Middle frontal gyrus (tissue), 1 donor: ENCODE results near the gene KCNG1.
"Not testable (repeated sequence)": the region's sequence is repeated elsewhere in the genome, so short reads cannot be mapped to it uniquely, and the experiment has no call there.

ENCODE experiments used
- DNase-seq: peaks from one replicate; pipeline ENCODE4 v3.0.0-alpha.2; 2015; ENCODE audit warnings: low spot score; ENCODE audit errors: extremely low spot score

The KCNG1 gene, protein sequence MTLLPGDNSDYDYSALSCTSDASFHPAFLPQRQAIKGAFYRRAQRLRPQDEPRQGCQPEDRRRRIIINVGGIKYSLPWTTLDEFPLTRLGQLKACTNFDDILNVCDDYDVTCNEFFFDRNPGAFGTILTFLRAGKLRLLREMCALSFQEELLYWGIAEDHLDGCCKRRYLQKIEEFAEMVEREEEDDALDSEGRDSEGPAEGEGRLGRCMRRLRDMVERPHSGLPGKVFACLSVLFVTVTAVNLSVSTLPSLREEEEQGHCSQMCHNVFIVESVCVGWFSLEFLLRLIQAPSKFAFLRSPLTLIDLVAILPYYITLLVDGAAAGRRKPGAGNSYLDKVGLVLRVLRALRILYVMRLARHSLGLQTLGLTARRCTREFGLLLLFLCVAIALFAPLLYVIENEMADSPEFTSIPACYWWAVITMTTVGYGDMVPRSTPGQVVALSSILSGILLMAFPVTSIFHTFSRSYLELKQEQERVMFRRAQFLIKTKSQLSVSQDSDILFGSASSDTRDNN

DNA sequence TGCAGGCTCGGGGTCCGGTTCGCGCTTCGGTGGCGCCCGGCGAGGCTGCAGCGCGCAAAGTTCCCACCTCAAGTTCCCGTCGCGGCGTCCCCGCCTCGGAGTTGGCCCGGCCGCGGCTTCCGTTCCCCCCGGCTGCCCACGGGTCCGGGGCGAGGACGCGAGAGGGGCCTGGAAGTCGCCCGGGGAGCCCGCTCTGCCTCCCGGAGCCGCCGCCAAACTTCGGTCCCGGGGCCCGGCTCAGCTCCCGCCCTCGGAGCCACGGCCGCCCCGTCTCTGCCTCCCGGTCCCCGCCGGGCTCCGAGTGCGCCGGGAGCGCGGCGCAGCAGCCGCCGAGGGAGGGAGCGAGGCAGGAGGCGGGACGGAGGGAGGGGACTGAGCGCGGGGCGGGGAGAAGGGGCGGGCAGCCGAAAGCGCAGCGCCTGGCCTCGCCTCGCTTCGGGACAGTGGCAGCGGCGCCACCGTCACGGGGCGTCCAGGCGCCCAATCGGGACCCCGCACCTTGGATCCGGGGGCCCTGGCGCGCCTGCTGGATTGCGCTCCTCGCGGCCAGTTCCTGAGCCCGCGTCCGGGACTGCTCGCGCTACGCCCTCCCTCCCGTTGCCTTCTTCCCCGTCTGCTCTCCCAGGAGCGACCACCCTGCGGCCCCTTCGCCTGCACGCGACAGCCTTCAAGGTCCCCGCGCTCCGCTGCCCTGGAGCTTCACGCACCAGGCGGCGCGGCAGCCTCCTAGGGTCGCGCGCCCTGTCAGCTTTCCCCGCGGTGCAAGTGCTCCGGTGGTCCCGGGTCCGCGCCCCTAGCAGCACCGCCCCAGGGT, at the start of gene KCNG1:
Gene KCNG1 (minus strand): TSS at position 305 of the 814 bp plus-strand sequence. CDS start 12,769 bp downstream, outside the sequence.
- DNase-seq, result peak; percentile 36

DNA sequence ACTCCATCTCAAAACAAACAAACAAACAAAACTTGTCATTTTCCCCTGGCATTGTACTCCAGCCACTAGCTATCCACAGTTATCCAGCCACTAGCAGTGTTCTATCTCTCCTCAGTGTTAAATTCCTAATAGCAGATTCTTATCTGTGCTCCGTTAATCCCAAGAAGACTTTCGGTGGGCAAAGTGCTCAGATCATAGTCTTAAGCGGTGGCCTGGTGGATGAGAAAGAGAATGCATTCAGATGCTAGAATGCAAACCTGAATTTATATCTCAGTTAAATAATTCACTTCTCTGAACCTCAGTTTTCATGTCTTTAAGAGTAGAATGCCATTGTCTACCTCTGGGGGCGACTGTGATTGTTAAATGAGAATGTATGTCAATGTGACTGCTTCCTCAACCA, 47.7 kb upstream of the KCNG1 start:
- no peak for DNase-seq

DNA sequence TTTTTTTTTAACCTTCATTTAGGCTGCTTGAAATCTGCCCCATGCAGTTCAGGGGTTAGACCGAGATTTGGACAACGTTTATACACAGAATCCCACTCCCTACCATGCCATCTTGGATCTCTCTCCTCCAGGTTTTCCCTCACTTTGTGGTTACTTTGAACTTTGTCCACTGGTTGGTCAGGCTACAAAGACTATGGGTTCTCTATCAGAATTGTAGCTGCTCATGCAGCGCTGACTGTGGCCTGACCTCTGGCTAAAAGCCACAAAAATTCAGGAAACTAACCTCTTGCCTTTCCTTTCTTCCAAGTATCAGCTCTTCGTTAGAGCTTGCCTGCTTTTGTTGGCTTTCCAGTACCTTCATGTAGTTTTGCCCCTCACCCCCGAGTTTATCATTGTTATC, 44.9 kb upstream of the KCNG1 start:
- no peak for DNase-seq

DNA sequence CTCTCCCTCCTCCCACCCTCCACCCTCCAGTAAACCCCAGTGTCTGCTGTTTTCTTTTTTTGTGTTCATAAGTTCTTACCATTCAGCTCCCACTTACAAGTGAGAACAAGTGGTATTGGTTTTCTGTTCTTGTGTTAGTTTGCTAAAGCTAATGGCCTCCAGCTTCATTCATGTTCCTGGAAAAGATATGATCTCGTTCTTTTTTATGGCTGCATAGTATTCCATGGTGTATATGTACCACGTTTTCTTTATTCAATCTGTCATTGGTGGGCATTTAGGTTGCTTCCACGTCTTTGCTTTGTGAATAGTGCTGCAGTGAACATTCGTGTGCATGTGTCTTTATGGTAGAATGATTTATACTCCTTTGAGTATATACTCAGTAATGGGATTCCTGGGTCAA, 42.7 kb upstream of the KCNG1 start:
- DNase-seq, result no peak

DNA sequence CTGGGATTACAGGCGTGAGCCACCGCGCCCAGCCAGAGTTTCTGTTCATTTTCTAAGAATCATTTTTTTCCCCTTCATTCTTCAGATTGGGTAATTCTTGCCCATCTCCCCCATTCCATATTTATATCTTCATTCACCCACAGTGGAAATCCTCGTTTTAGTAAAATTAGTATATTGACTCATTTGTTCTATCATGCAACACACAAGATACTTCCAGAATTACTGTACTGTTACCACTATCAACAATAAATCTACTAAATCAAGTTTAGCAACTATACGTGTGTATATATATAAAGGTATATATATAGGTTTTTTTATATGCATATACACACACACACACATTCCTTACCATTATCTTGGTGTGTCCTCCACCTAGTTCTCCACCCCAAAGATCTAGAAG, 41.2 kb upstream of the KCNG1 start:
- no peak for DNase-seq

GRCh38 chr20:51062065-51062464, 39.2 kb upstream of the KCNG1 start:
- no peak for DNase-seq

DNA sequence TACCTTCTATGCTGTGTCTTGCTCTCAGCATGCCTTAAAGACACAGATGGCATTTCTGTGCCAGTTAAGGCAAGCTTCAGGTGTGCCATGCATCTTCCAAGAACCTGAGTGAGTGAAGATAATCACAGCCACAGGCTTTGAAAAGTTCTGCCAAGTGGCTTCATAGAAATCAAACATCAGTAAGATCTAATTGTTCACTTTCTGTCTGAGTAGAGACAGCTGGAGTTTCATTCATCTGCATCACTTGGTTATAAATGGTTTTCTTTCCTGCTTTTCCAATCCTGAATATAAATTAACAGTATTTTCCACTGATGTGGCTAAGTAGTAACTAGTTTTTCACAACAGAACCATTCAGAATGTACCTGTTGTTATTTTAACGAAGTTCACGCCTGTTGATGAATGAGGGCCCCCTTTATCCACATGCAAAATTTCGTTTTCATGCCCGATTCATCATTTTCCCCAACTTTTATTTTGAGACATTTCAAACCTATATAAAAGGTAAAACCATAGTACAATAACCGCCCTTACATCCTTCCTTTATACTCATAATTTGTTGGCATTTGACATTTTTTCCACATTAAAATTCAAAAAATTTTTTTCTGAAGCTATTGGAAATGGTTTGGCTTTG, 38.6 kb upstream of the KCNG1 start:
- DNase-seq, result no peak

GRCh38 chr20:51060301-51060700, 37.4 kb upstream of the KCNG1 start:
- DNase-seq, result no peak

DNA sequence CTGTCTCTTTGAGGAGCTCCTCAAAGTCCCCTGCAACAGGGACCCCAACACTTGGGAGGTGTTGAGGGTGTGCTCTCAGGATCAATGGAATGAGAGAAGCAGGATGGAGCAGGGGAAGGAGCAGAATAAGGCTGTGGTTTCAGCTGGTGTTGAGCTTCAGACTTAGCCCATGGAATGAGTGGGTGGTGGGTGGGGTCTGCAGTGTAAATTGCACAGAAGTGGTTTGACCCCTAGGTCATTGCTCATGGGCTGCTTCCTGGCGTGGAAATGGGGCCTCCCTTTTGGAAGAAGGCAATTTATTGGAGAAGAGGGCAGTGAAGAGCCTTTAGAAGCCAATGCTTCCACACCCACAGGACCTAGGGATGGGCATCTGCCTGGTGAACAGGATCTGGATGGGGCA, 37.0 kb upstream of the KCNG1 start:
- DNase-seq, result no peak

- no peak for DNase-seq
Observed at GRCh38 chr20:51058017-51058416, 35.1 kb upstream of the KCNG1 start.

DNA sequence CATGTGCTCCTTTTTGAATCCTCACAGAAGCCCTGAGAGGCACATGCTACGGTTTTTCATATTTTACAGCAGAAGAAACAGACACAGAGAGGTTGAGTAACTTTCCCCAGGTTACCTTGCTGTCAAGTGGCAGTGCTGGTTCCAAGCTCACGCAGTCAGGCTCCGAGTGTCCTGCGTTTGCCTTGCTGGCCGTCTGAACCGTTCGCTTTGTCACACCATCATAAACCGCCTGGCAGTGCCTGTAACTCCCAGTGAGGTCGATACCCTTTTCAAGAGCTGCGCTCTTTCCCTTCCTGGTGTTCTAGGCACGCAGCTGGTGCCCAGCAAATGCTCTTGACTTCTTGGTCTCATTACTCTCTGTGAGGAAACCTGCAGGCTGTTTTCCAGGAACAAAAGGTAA, 31.3 kb upstream of the KCNG1 start:
- no peak for DNase-seq

GRCh38 chr20:51050531-51051075, 27.7 kb upstream of the KCNG1 start:
- DNase-seq, result no peak

GRCh38 chr20:51046021-51046985, 23.4 kb upstream of the KCNG1 start:
- no peak for DNase-seq

- not testable (repeated sequence) for DNase-seq
Observed at GRCh38 chr20:51045492-51045891, 22.6 kb upstream of the KCNG1 start.

DNA sequence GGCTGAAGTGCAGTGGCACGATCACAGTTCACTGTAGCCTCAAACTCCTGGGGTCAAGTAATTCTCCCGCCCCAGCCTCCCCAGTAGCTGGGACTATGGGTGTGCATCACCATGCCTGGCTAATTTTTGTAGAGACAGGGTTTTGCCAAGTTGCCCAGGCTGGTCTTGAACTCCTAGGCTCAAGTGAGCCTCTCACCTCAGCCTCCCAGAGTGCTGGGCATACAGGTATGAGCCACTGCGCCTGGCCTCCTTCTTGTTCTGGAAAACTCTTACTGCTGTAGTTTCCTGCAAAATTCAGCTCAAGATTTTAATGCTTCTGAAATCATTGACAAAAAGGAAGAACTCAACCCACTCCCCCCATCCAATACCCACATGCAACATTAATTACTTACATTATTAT, 21.9 kb upstream of the KCNG1 start:
- DNase-seq, result no peak

DNA sequence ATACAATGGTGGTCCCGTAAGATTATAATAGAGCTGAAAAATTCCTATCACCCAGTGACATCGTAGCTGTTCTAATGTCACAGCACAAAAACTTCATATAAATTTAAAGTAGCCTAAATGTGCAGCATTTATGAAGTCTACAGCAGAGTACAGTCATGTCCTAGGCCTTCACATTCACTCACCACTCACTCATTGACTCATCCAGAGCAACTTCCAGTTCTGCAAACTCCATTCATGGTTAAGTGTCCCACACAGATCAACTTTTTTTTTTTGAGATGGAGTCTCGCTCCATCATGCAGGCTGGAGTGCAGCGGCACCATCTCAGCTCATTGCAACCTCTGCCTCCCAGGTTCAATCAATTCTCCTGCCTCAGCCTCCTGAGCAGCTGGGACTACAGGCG, 20.9 kb upstream of the KCNG1 start:
- DNase-seq, result no peak

GRCh38 chr20:51042657-51043247, 19.8 kb upstream of the KCNG1 start:
- DNase-seq, result no peak

GRCh38 chr20:51042064-51042463, 19.2 kb upstream of the KCNG1 start:
- no peak for DNase-seq

GRCh38 chr20:51037532-51038115, 14.7 kb upstream of the KCNG1 start:
- no peak for DNase-seq
